LNCAP (cell line): ENCODE measurements around the gene RIOX2.

Experiments
- CTCF ChIP-seq: fragments of 450-650 bp; IDR thresholded peaks from 2 replicates; pipeline ENCODE4 v1.5.1; 2017; ENCODE audit warnings: mild to moderate bottlenecking

RIOX2 gene

GRCh38 chr3:97983933-97984491, 11.8 kb upstream of the RIOX2 start:
- TF ChIP-seq CTCF: no peak

GRCh38 chr3:97981886-97982285, 9.7 kb upstream of the RIOX2 start:
- TF ChIP-seq CTCF: no peak

DNA sequence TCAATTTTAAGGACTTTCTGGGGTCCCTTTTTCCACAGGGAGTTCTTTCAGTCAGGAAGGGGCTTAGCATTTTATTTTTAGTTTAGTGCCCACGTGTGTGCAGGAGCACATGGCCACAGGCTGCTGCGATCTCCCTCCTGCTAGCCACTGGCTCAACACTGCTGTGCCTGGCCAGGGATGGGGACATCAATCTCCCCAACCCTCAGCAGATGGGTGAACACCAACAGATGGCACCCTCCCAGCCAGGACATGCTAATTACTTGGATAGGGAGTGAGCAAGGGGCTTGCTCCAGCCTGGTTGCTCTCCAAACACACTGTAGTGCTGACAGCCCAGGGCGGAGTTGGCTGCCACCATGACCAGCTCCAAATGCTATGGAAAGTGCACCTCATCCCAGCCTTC, 7.4 kb upstream of the RIOX2 start:
- no peak for TF ChIP-seq CTCF

- TF ChIP-seq CTCF: no peak
Observed at GRCh38 chr3:97975466-97975865, 3.2 kb upstream of the RIOX2 start.

GRCh38 chr3:97974996-97975395, 2.8 kb upstream of the RIOX2 start:
- TF ChIP-seq CTCF: no peak

GRCh38 chr3:97972976-97973375, 745 bp upstream of the RIOX2 start:
- no peak for TF ChIP-seq CTCF

- TF ChIP-seq CTCF: no peak
Observed at GRCh38 chr3:97970956-97971620, 1.1 kb downstream of the RIOX2 start.

- no peak for TF ChIP-seq CTCF
Observed at GRCh38 chr3:97970156-97970555, 2.1 kb downstream of the RIOX2 start.
